SK-N-MC (cell line): ENCODE results near the gene TTC28.

Experiments
- EZH2 ChIP-seq: fragments of 200-600 bp; sonication (generic); IDR thresholded peaks from one replicate; pipeline ENCODE4 v1.6.1; 2017; ENCODE audit warnings: antibody characterized with exemption
- FOXP2 ChIP-seq: optimal IDR thresholded peaks from 2 replicates; pipeline ENCODE3; 2011; ENCODE audit warnings: mild to moderate bottlenecking, moderate library complexity; ENCODE audit not compliant: insufficient read depth; ENCODE audit errors: extremely low read length, control extremely low read depth
- POLR2AphosphoS5 ChIP-seq: IDR thresholded peaks from 2 replicates; pipeline ENCODE4 v1.6.1; 2012; ENCODE audit warnings: mild to moderate bottlenecking, low read depth, low read length, borderline replicate concordance

DNA sequence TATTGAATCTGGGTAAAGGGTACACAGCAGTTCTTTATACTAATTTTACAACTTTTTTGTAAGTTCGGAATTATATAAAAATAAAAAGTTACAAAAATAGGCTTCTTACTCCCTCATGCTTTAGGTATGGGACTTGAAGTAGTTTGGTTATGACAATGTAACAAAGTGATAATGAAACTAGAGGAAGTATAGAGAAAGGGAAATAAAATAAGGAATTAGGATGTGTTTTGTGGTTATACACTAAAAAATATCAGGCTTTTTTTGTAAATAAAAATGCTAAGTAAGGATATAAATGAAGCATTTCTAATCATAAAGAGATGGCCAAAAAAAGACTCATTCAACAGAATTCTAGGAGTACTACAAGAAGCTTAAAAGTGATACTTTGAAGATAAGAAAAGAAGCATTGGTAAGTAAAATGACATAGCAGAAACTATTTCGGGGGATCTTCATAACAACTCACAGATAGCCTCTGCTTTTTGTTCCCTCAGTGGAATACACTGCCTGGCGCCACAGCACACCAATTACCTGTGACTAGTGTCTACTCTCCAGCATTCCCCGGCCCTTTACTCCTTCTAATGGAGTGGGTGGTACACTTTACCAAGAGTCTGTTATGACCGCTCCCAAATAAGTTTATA lies 437.9 kb downstream of the TTC28 start:
- TF ChIP-seq POLR2AphosphoS5 (no peak), EZH2 (no peak), FOXP2 (no peak)
